NCI-H2107 treated with DMSO at 0.1 percent for 48 hours (cell line): ENCODE results near the gene RNASE2.
A peak's percentile ranks its signal among the peaks of the same experiment; 100 is the strongest.
"Not testable (repeated sequence)": the region's sequence is repeated elsewhere in the genome, so short reads cannot be mapped to it uniquely, and the experiment has no call there.

Experiments used
- DNase-seq: peaks from one replicate; lab custom pipeline; 2025; ENCODE audit not compliant: unreplicated experiment; lab: John Stamatoyannopoulos, UW

The RNASE2 gene

GRCh38 chr14:20980906-20981305, 25.6 kb downstream of the RNASE2 start:
- DNase-seq: no peak

- no peak for DNase-seq
Measured at GRCh38 chr14:20982646-20983369, 27.5 kb downstream of the RNASE2 start.

GRCh38 chr14:20985650-20986049, 30.4 kb downstream of the RNASE2 start:
- DNase-seq: not testable (repeated sequence)

GRCh38 chr14:20986811-20987210, 31.5 kb downstream of the RNASE2 start:
- DNase-seq: no peak

GRCh38 chr14:20988717-20989470, 33.6 kb downstream of the RNASE2 start:
- no peak for DNase-seq

- DNase-seq: no peak
Measured at GRCh38 chr14:20989471-20989786, 34.1 kb downstream of the RNASE2 start.

- DNase-seq: peak; percentile 92
Measured at GRCh38 chr14:20989787-20990600, 34.7 kb downstream of the RNASE2 start, which contains the start of gene METTL17. METTL17 (plus strand) TSS chr14:20989980; CDS start chr14:20990003, 23 bp downstream.

GRCh38 chr14:20996521-20996920, 41.2 kb downstream of the RNASE2 start:
- DNase-seq: no peak

GRCh38 chr14:20997115-20997514, 41.8 kb downstream of the RNASE2 start:
- DNase-seq: no peak

- no peak for DNase-seq
Measured at GRCh38 chr14:20997564-20997963, 42.3 kb downstream of the RNASE2 start.

- DNase-seq: no peak
Measured at GRCh38 chr14:20998139-20998538, 42.9 kb downstream of the RNASE2 start.

GRCh38 chr14:20998674-20999366, 43.5 kb downstream of the RNASE2 start, which contains the start of gene SLC39A2:
SLC39A2 (plus strand) TSS chr14:20999293; CDS start chr14:20999447, 154 bp downstream.
- DNase-seq: no peak

GRCh38 chr14:20999591-20999990, 44.3 kb downstream of the RNASE2 start:
- no peak for DNase-seq

- no peak for DNase-seq
Measured at GRCh38 chr14:21001218-21001617, 45.9 kb downstream of the RNASE2 start.

- no peak for DNase-seq
Measured at GRCh38 chr14:21003788-21004346, 48.6 kb downstream of the RNASE2 start.
